Activated CD8-positive, alpha-beta memory T cell treated with anti-CD3 and anti-CD28 coated beads, Interleukin-2, amount 50 U/mL, for 24 hours (primary cell): ENCODE data around the gene CYP4F11.
"Not testable (repeated sequence)": the region's sequence is repeated elsewhere in the genome, so short reads cannot be mapped to it uniquely, and the experiment has no call there.

Experiments used
- DNase-seq: peaks from one replicate; pipeline ENCODE4 v3.0.0-alpha.2; 2020; ENCODE audit errors: extremely low read depth

The CYP4F11 gene, protein sequence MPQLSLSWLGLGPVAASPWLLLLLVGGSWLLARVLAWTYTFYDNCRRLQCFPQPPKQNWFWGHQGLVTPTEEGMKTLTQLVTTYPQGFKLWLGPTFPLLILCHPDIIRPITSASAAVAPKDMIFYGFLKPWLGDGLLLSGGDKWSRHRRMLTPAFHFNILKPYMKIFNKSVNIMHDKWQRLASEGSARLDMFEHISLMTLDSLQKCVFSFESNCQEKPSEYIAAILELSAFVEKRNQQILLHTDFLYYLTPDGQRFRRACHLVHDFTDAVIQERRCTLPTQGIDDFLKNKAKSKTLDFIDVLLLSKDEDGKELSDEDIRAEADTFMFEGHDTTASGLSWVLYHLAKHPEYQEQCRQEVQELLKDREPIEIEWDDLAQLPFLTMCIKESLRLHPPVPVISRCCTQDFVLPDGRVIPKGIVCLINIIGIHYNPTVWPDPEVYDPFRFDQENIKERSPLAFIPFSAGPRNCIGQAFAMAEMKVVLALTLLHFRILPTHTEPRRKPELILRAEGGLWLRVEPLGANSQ

GRCh38 chr19:15934332-15935078 is at the start of gene CYP4F11:
CYP4F11 (minus strand) TSS chr19:15934529; CDS start chr19:15934408, 121 bp downstream.
- DNase-seq: no peak

DNA sequence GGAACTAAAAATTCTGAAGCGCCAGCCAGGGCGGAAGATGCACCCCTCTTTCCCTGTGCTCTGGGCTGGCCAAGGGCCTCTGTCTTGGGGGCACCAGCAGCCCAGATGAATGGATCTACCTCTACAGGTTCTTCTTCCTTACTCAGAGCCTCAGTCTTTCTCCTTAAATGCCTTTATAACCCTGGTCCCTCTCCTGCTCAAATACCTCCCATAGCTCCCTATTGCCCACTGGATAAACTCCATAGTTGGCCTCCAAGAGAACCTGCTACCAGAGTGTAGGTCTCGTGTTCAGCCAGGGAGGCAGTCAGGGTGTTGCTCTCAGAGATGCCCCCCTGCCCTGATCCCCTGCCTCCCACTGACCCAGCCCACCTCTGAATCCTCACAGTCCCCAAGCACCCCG is 45.0 kb upstream of the CYP4F11 start:
- DNase-seq: no peak

DNA sequence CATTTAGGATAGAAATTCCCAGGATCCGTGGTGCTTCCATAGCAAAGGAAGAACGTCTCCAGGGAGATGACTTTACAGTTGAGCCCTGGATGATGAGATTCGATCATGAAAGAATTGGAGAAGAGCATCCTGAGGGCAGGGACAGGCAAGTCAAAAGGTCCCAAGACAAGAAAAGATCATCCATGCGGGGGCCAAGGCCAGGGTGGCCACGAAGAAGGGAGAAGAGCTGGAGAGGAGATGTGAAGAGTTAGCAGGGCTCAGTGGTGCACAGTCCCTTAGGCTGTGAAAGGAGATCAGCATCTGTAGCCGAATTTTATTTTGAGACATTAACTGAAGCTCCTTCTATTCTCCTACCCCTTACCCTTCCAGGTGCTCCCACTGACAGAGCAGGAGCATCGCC is 43.4 kb upstream of the CYP4F11 start:
- DNase-seq: no peak

DNA sequence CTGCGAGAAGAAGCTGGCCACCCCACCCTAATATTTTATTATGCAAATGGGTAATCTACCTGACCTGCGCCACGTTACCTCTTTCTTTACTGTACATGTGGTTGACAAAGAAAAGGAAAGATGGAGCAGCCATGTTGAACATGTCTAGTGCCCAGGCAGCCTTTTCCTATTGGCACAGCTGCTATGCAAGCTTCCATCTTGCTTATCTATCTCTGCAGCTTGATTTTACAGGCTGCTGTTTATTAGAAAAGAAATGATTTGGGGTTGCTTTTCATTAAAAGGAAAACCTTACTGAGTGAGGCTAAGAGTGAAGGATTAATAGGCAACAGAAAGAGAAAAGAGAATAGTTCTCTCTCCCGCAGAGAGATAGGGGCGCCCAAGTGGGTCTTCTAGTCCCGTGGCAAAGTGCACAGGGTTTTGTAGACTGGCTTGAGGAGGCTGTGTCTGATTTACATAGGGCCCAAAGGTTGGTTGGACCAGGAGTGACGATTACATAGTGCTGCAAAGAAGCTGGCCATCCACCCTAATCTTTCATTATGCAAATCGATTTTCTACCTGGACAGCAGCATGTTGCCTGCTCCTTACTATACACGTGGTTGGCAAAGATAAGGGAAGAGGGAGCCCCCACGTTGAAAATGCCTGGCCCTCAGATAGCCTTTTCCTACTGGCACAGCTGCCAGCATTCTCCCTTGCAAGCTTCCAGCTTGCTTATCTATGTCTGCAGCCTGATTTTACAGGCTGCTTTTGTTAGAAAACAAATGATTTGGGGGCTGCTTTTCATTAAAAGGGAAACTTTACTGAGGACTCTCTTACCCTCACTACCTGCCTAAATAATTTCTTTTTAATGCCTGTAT is 42.7 kb upstream of the CYP4F11 start:
- no peak for DNase-seq

GRCh38 chr19:15974856-15975255 is 40.5 kb upstream of the CYP4F11 start:
- no peak for DNase-seq

- not testable (repeated sequence) for DNase-seq
These were observed 37.7 kb upstream of the CYP4F11 start for GRCh38 chr19:15972043-15972442.

- no peak for DNase-seq
These were observed 37.0 kb upstream of the CYP4F11 start for GRCh38 chr19:15971224-15971780.

GRCh38 chr19:15964231-15964630 is 29.9 kb upstream of the CYP4F11 start:
- no peak for DNase-seq

- DNase-seq: no peak
These were observed 28.0 kb upstream of the CYP4F11 start for GRCh38 chr19:15962319-15962718.

GRCh38 chr19:15954820-15955219 is 20.5 kb upstream of the CYP4F11 start:
- DNase-seq: no peak

- DNase-seq: no peak
These were observed 14.1 kb upstream of the CYP4F11 start, which contains the start of gene OR10H4 for GRCh38 chr19:15948223-15949058. OR10H4 (plus strand) TSS chr19:15949008; CDS start chr19:15949008, 0 bp downstream.

DNA sequence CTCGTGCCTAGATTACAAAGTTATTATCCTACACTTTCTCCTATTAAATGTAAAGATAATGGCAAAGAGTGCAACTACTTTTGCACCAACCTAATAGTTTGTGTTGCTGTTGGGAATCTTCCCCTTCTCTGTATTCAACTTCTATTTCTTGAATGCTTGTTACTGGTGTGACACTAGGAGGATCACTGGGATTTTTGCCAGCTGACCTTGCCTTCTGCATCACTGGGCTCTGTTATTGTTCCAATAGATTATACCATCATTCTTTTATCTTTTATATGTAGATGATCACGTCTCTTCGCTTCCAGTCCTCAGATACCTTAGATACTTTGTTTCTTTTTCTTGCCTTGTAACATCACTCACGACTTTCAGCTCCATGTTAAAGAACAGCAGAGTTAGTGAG is 11.0 kb upstream of the CYP4F11 start:
- no peak for DNase-seq

DNA sequence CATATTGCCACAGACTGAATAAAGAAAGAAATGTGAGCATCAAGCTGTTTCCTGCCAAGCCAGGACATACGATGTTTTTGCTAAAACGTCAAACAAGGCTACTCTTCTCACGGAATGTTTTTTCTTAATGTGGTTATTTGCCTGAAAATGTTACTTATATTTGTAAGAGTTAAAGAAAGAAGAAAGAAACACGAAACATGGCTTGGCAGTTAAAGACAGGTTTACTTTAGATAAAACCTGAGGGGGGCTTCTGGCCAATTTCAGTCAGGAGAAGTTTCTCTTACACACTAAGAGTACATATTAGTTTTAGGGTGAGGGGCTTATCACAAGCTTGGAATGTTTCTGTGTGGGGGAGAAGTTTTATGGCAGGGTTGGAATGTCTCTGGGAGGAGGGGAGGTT is 10.1 kb upstream of the CYP4F11 start:
- no peak for DNase-seq

- DNase-seq: no peak
These were observed 3.4 kb upstream of the CYP4F11 start for GRCh38 chr19:15937771-15938170.

DNA sequence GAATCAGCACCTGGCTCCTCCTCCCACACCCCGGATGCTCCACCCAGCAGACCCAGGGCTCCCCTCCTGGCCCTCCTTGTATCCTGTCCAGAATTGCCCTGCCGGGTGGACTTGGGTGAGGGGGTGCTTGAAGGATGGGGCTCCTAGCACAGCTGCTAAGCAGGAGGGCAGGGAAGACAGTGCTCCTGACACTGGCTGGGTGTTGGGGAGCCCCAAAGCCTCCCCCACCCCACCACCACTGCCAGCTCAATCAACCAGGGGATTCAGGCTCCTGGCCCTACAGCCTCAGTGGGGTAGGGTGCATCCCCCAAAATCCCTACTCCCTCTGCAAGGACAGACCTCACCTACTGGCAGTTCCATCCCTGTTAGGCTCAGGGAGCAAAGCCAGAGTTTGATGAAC is 2.6 kb upstream of the CYP4F11 start:
- no peak for DNase-seq

GRCh38 chr19:15936173-15936572 is 1.8 kb upstream of the CYP4F11 start:
- no peak for DNase-seq

DNA sequence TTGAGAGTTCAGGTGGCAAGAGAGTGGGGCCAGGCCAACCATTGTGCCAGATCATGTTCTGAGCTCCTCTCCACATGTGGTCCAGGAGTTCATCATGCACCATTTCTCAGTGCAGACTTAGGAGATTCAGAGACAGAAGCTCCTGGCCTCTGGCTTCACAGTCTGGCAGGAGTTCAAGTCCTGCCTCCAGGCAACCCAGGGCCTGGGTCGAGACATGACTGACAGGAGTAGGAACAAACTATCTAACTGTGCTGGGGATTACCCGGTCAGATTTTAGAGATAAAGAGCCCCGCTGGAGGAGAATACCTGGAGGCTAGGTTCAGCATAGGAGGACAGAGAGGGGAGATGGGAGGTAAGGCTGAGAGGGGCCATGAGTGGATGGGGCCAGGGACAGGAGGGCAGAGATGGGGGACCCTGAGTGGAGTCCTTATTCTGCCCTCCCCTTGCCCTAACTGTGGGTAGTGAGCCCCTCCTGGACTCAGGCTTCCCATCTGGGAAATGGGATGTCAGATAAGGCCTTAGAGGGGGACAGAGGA is 906 bp upstream of the CYP4F11 start:
- no peak for DNase-seq

DNA sequence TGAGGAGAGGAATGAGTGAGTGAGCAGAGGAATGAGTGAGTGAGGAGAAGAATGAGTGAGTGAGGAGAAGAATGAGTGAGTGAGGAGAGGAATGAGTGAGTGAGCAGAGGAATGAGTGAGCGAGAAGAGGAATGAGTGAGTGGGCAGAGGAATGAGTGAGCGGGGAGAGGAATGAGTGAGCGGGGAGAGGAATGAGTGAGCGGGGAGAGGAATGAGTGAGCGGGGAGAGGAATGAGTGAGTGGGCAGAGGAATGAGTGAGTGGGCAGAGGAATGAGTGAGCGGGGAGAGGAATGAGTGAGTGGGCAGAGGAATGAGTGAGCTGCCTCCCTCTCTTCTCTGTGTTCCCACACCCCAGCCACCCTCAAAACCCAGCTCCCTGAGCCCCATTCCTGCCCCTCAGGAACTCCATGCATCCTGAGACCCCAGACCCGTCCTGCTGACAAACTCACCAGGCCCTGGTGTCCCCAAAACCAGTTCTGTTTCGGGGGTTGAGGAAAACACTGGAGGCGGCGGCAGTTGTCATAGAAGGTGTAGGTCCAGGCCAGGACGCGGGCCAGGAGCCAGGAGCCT is 483 bp downstream of the CYP4F11 start:
- DNase-seq: not testable (repeated sequence)

DNA sequence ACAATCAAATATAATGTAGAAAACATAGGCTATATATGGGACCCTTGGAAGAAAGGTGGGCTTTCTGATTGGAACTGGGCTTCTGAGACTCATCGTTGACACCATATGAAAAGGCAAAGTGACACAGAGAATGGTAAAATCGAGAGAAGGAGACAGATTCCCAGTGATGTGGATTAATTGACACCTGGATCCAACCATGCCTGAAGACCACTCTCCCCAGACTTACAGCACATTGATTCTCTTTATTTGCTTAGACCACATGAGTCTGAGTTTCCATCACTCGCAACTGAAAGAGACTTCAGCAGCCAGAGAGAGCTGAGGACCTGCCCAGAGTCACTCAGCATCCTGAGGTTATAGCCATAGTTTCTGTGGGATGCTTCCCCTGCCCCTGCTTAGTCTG is 6.0 kb downstream of the CYP4F11 start:
- DNase-seq: no peak

- no peak for DNase-seq
These were observed 7.8 kb downstream of the CYP4F11 start for GRCh38 chr19:15926484-15926883.
